SK-N-MC (cell line): ENCODE measurements around the gene CX3CR1.

Source experiments
- DNase-seq: peaks from one replicate; pipeline ENCODE4 v3.0.0-alpha.2; 2011; ENCODE audit warnings: low read depth, low spot score
- H3K27ac ChIP-seq: fragments of 200-600 bp; sonication (generic); 2 replicates; pipeline ENCODE4 v1.5.1; 2016; ENCODE audit warnings: mixed run types
- H3K36me3 ChIP-seq: fragments of 200-600 bp; sonication (generic); 2 replicates; pipeline ENCODE4 v1.6.1; 2017; ENCODE audit warnings: antibody characterized with exemption, low read length, mixed read lengths; ENCODE audit not compliant: insufficient read depth
- H3K4me3 ChIP-seq: fragments of 200-600 bp; sonication (generic); 2 replicates; pipeline ENCODE4 v1.5.1; 2016
- H3K9ac ChIP-seq: fragments of 200-600 bp; sonication (generic); 2 replicates; pipeline ENCODE4 v1.8.0; 2017; ENCODE audit warnings: mixed run types, mixed read lengths; ENCODE audit not compliant: insufficient read length
- H3K9me3 ChIP-seq: fragments of 200-600 bp; sonication (generic); 2 replicates; pipeline ENCODE4 v1.6.1; 2017; ENCODE audit warnings: low read depth, mild to moderate bottlenecking, antibody characterized with exemption, low read length, moderate library complexity, mixed read lengths
- EZH2 ChIP-seq: fragments of 200-600 bp; sonication (generic); IDR thresholded peaks from one replicate; pipeline ENCODE4 v1.6.1; 2017; ENCODE audit warnings: antibody characterized with exemption
- FOXP2 ChIP-seq: optimal IDR thresholded peaks from 2 replicates; pipeline ENCODE3; 2011; ENCODE audit warnings: mild to moderate bottlenecking, moderate library complexity; ENCODE audit not compliant: insufficient read depth; ENCODE audit errors: extremely low read length, control extremely low read depth
- POLR2AphosphoS5 ChIP-seq: IDR thresholded peaks from 2 replicates; pipeline ENCODE4 v1.6.1; 2012; ENCODE audit warnings: mild to moderate bottlenecking, low read depth, low read length, borderline replicate concordance

Gene CX3CR1

GRCh38 chr3:39295184-39295775 lies 15.4 kb upstream of the CX3CR1 start:
- no peak overlapping the region for H3K9ac ChIP-seq
- no peak for DNase-seq
- H3K9me3 ChIP-seq, result no peaks in the 10 kb centered on the region
- no peak overlapping the region for H3K4me3 ChIP-seq
- no peak overlapping the region for H3K27ac ChIP-seq
- no peak for TF ChIP-seq POLR2AphosphoS5
- no peak for TF ChIP-seq FOXP2
- no peak for TF ChIP-seq EZH2
- H3K36me3 ChIP-seq, result no peaks in the 10 kb centered on the region

- H3K36me3 ChIP-seq, result no peaks in the 10 kb centered on the region
- no peak overlapping the region for H3K27ac ChIP-seq
- no peak overlapping the region for H3K4me3 ChIP-seq
- no peak overlapping the region for H3K9ac ChIP-seq
- TF ChIP-seq EZH2, result no peak
- TF ChIP-seq FOXP2, result no peak
- no peak for TF ChIP-seq POLR2AphosphoS5
- no peak for DNase-seq
- no peaks in the 10 kb centered on the region for H3K9me3 ChIP-seq
Measured at GRCh38 chr3:39294446-39295183, 14.8 kb upstream of the CX3CR1 start.

GRCh38 chr3:39292961-39293360 lies 13.1 kb upstream of the CX3CR1 start:
- no peaks in the 10 kb centered on the region for H3K9me3 ChIP-seq
- no peaks in the 10 kb centered on the region for H3K36me3 ChIP-seq
- no peak overlapping the region for H3K9ac ChIP-seq
- no peak for DNase-seq
- TF ChIP-seq FOXP2, result no peak
- TF ChIP-seq POLR2AphosphoS5, result no peak
- no peak for TF ChIP-seq EZH2
- H3K27ac ChIP-seq, result no peak overlapping the region
- H3K4me3 ChIP-seq, result no peak overlapping the region

GRCh38 chr3:39291903-39292329 lies 12.1 kb upstream of the CX3CR1 start:
- no peak for DNase-seq
- Histone ChIP-seq H3K27ac (no peak overlapping the region), H3K9ac (no peak overlapping the region), H3K4me3 (no peak overlapping the region), H3K9me3 (no peaks in the 10 kb centered on the region), H3K36me3 (no peaks in the 10 kb centered on the region)
- TF ChIP-seq FOXP2, result no peak
- no peak for TF ChIP-seq EZH2
- TF ChIP-seq POLR2AphosphoS5, result no peak

- no peak for TF ChIP-seq POLR2AphosphoS5
- no peak for TF ChIP-seq FOXP2
- no peak overlapping the region for H3K4me3 ChIP-seq
- H3K27ac ChIP-seq, result no peak overlapping the region
- DNase-seq, result no peak
- H3K36me3 ChIP-seq, result no peaks in the 10 kb centered on the region
- H3K9me3 ChIP-seq, result no peaks in the 10 kb centered on the region
- H3K9ac ChIP-seq, result no peak overlapping the region
Measured at GRCh38 chr3:39290255-39290654, 10.4 kb upstream of the CX3CR1 start.

GRCh38 chr3:39289107-39289506 lies 9.3 kb upstream of the CX3CR1 start:
- no peak for DNase-seq
- Histone ChIP-seq H3K27ac (no peak overlapping the region), H3K9ac (no peak overlapping the region), H3K9me3 (no peaks in the 10 kb centered on the region), H3K4me3 (no peak overlapping the region), H3K36me3 (no peaks in the 10 kb centered on the region)
- no peak for TF ChIP-seq FOXP2
- no peak for TF ChIP-seq EZH2
- no peak for TF ChIP-seq POLR2AphosphoS5

- Histone ChIP-seq H3K9ac (no peak overlapping the region), H3K36me3 (no peaks in the 10 kb centered on the region), H3K27ac (no peak overlapping the region), H3K4me3 (no peak overlapping the region), H3K9me3 (no peaks in the 10 kb centered on the region)
- no peak for DNase-seq
- TF ChIP-seq FOXP2 (no peak), EZH2 (no peak), POLR2AphosphoS5 (no peak)
Measured at GRCh38 chr3:39288300-39288808, 8.5 kb upstream of the CX3CR1 start.

- Histone ChIP-seq H3K4me3 (no peak overlapping the region), H3K9me3 (no peaks in the 10 kb centered on the region), H3K9ac (no peak overlapping the region), H3K27ac (no peak overlapping the region), H3K36me3 (no peaks in the 10 kb centered on the region)
- no peak for DNase-seq
- TF ChIP-seq POLR2AphosphoS5 (no peak), EZH2 (no peak), FOXP2 (no peak)
Measured at GRCh38 chr3:39287216-39288164, 7.7 kb upstream of the CX3CR1 start.
